PC-3 (cell line): ENCODE measurements around the gene BNIP5.

ENCODE experiments used
- EZH2 ChIP-seq: fragments of 300-600 bp; sonication (generic); IDR thresholded peaks from one replicate; pipeline ENCODE4 v1.6.1; 2017; ENCODE audit warnings: antibody characterized with exemption, mild to moderate bottlenecking, low read length; ENCODE audit not compliant: unreplicated experiment
- EZH2phosphoT487 ChIP-seq: fragments of 300-600 bp; sonication (generic); IDR thresholded peaks from 2 replicates; pipeline ENCODE4 v1.6.1; 2018; ENCODE audit warnings: mild to moderate bottlenecking, antibody characterized with exemption, low read length, borderline replicate concordance
- TF ChIP-seq, protein P1 (sequence below): fragments of 300-600 bp; sonication (generic); conservative IDR thresholded peaks from 2 replicates; pipeline ENCODE4 v1.5.1; 2017; ENCODE audit warnings: antibody characterized with exemption, low read depth, mild to moderate bottlenecking, low read length

- TF ChIP-seq, protein P1, sequence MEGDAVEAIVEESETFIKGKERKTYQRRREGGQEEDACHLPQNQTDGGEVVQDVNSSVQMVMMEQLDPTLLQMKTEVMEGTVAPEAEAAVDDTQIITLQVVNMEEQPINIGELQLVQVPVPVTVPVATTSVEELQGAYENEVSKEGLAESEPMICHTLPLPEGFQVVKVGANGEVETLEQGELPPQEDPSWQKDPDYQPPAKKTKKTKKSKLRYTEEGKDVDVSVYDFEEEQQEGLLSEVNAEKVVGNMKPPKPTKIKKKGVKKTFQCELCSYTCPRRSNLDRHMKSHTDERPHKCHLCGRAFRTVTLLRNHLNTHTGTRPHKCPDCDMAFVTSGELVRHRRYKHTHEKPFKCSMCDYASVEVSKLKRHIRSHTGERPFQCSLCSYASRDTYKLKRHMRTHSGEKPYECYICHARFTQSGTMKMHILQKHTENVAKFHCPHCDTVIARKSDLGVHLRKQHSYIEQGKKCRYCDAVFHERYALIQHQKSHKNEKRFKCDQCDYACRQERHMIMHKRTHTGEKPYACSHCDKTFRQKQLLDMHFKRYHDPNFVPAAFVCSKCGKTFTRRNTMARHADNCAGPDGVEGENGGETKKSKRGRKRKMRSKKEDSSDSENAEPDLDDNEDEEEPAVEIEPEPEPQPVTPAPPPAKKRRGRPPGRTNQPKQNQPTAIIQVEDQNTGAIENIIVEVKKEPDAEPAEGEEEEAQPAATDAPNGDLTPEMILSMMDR, result no peak
- TF ChIP-seq EZH2, result no peak
- no peak for TF ChIP-seq EZH2phosphoT487
Measured at GRCh38 chr6:36284359-36284758, 52.3 kb downstream of the BNIP5 start.
